Stimulated activated CD8-positive, alpha-beta memory T cell treated with anti-CD3 and anti-CD28 coated beads, Interleukin-7, amount 100 ng/mL, for 24 hours (primary cell): ENCODE results near the gene PLD4.
"Not testable (repeated sequence)": the region's sequence is repeated elsewhere in the genome, so short reads cannot be mapped to it uniquely, and the experiment has no call there.

ENCODE experiments used
- DNase-seq: peaks from one replicate; pipeline ENCODE4 v3.0.0-alpha.2; 2020; ENCODE audit warnings: low read depth

Gene PLD4

GRCh38 chr14:104924421-104925213, at the start of gene PLD4:
TSS of gene PLD4 (plus strand) at chr14:104924879. CDS start at chr14:104927141, 2,262 bp downstream.
- no peak for DNase-seq

- no peak for DNase-seq
Observed at GRCh38 chr14:104875412-104875751, 49.3 kb upstream of the PLD4 start.

- no peak for DNase-seq
Observed at GRCh38 chr14:104875811-104876210, 48.9 kb upstream of the PLD4 start.

GRCh38 chr14:104876251-104876699, 48.4 kb upstream of the PLD4 start:
- no peak for DNase-seq

- no peak for DNase-seq
Observed at GRCh38 chr14:104877066-104877805, 47.4 kb upstream of the PLD4 start.

- no peak for DNase-seq
Observed at GRCh38 chr14:104877806-104878550, 46.7 kb upstream of the PLD4 start.

GRCh38 chr14:104878582-104878981, 46.1 kb upstream of the PLD4 start:
- DNase-seq: no peak

GRCh38 chr14:104879201-104879982, 45.3 kb upstream of the PLD4 start:
- DNase-seq: no peak

GRCh38 chr14:104879983-104880565, 44.6 kb upstream of the PLD4 start:
- DNase-seq: no peak

GRCh38 chr14:104880584-104881210, 44.0 kb upstream of the PLD4 start:
- no peak for DNase-seq

GRCh38 chr14:104881369-104881979, 43.2 kb upstream of the PLD4 start:
- no peak for DNase-seq

- no peak for DNase-seq
Observed at GRCh38 chr14:104882325-104882973, 42.2 kb upstream of the PLD4 start.

- DNase-seq: no peak
Observed at GRCh38 chr14:104882991-104883660, 41.6 kb upstream of the PLD4 start.

- no peak for DNase-seq
Observed at GRCh38 chr14:104883681-104884361, 40.9 kb upstream of the PLD4 start.

GRCh38 chr14:104884381-104884780, 40.3 kb upstream of the PLD4 start:
- DNase-seq: not testable (repeated sequence)

GRCh38 chr14:104885031-104885972, 39.4 kb upstream of the PLD4 start:
- no peak for DNase-seq

GRCh38 chr14:104885973-104886689, 38.5 kb upstream of the PLD4 start:
- DNase-seq: no peak
